ENCODE data around the gene SSX2IP. TPM values are rescaled to one million over a fixed set of nuclear protein-coding genes. Genes with fewer than 3 reads are reported as not detected.
"Not testable (repeated sequence)": the region's sequence is repeated elsewhere in the genome, so short reads cannot be mapped to it uniquely, and the experiment has no call there.

SSX2IP gene
- total RNA-seq, result 2.9 and 4.5 TPM in 2 replicates

GRCh38 chr1:84690397-84691121 is at the start of gene SSX2IP:
TSS of gene SSX2IP (minus strand) at chr1:84690461. CDS start at chr1:84671219, 19,242 bp downstream.
- DNase-seq, result peak; percentile 96

GRCh38 chr1:84738237-84738636 is 48.0 kb upstream of the SSX2IP start:
- no peak for DNase-seq

- DNase-seq, result no peak
Observed at GRCh38 chr1:84737590-84737989, 47.3 kb upstream of the SSX2IP start.

- no peak for DNase-seq
Observed at GRCh38 chr1:84736944-84737343, 46.7 kb upstream of the SSX2IP start.

GRCh38 chr1:84736445-84736844 is 46.2 kb upstream of the SSX2IP start:
- no peak for DNase-seq

GRCh38 chr1:84735483-84735882 is 45.2 kb upstream of the SSX2IP start:
- no peak for DNase-seq

GRCh38 chr1:84732520-84732919 is 42.3 kb upstream of the SSX2IP start:
- no peak for DNase-seq

- no peak for DNase-seq
Observed at GRCh38 chr1:84731519-84731918, 41.3 kb upstream of the SSX2IP start.

- DNase-seq, result not testable (repeated sequence)
Observed at GRCh38 chr1:84727711-84728110, 37.5 kb upstream of the SSX2IP start.

GRCh38 chr1:84726593-84727499 is 36.6 kb upstream of the SSX2IP start:
- no peak for DNase-seq

- peak; percentile 43 for DNase-seq
Observed at GRCh38 chr1:84724128-84724860, 34.0 kb upstream of the SSX2IP start.

GRCh38 chr1:84722794-84723193 is 32.5 kb upstream of the SSX2IP start:
- DNase-seq, result no peak

- not testable (repeated sequence) for DNase-seq
Observed at GRCh38 chr1:84721872-84722271, 31.6 kb upstream of the SSX2IP start.

- DNase-seq, result no peak
Observed at GRCh38 chr1:84721152-84721551, 30.9 kb upstream of the SSX2IP start.

- DNase-seq, result no peak
Observed at GRCh38 chr1:84720221-84720780, 30.0 kb upstream of the SSX2IP start.

GRCh38 chr1:84719543-84720217 is 29.4 kb upstream of the SSX2IP start:
- no peak for DNase-seq

- DNase-seq, result no peak
Observed at GRCh38 chr1:84715342-84716019, 25.2 kb upstream of the SSX2IP start.

- DNase-seq, result no peak
Observed at GRCh38 chr1:84712276-84712874, 22.1 kb upstream of the SSX2IP start.

GRCh38 chr1:84711869-84712268 is 21.6 kb upstream of the SSX2IP start:
- no peak for DNase-seq

- DNase-seq, result no peak
Observed at GRCh38 chr1:84711121-84711520, 20.9 kb upstream of the SSX2IP start.

- no peak for DNase-seq
Observed at GRCh38 chr1:84709131-84709530, 18.9 kb upstream of the SSX2IP start.
